Vagina (tissue), 2 donors: ENCODE data around the gene UNC13A. TPM values are rescaled to one million over a fixed set of nuclear protein-coding genes. Genes with fewer than 3 reads are reported as not detected.

Experiments
- DNase-seq, 2 donors: peaks; one replicate each; pipeline ENCODE4 v3.0.0-alpha.2; 2017; ENCODE audit errors: extremely low spot score in 2 of 2
- H3K27ac ChIP-seq: fragments of 200-600 bp; sonication (generic); one replicate; pipeline ENCODE4 v1.5.1; 2019
- H3K27me3 ChIP-seq: fragments of 200-600 bp; sonication (generic); one replicate; pipeline ENCODE4 v1.5.1; 2019
- H3K36me3 ChIP-seq, 2 donors: fragments of 200-600 bp; sonication (generic); one replicate each; pipeline ENCODE4 v1.5.1; 2017 to 2019
- H3K4me1 ChIP-seq: fragments of 200-600 bp; sonication (generic); one replicate; pipeline ENCODE4 v1.5.1; 2019
- H3K4me3 ChIP-seq, 2 donors: fragments of 200-600 bp; sonication (generic); 1 replicate in 1 of 2; 2 replicates in 1 of 2; pipeline ENCODE4 v1.5.1; 2016 to 2019
- H3K9me3 ChIP-seq: fragments of 200-600 bp; sonication (generic); one replicate; pipeline ENCODE4 v1.5.1; 2019
- POLR2A ChIP-seq, 2 donors: fragments of 450-650 bp; IDR thresholded peaks; one replicate each; pipeline ENCODE4 v1.6.1; 2017; ENCODE audit warnings: antibody characterized with exemption in 2 of 2, mild to moderate bottlenecking in 2 of 2, moderate library complexity in 2 of 2
- POLR2AphosphoS5 ChIP-seq, 2 donors: sonication (generic); formaldehyde crosslinking; IDR thresholded peaks; one replicate each; pipeline ENCODE4 v1.9.0; 2017; ENCODE audit warnings: antibody characterized with exemption in 2 of 2, mild to moderate bottlenecking in 2 of 2, low read depth in 1 of 2; ENCODE audit not compliant: insufficient read depth in 1 of 2
- intact Hi-C: fragments of 100-400 bp; cut with DNase I; formaldehyde crosslinking; loops from one replicate; pipeline ENCODE4 v1.15.1; 2023
- total RNA-seq: library from RNA; depleted of rRNA; stranded (reverse); fragments of >200 nt; gene quantifications from one replicate; pipeline ENCODE4 v1.2.3, GENCODE V29; 2016
- TF ChIP-seq, protein P1 (sequence below), 3 experiments: fragments of 450-650 bp in 2 of 3; fragments of 200-600 bp in 1 of 3; sonication (generic) in 1 of 3; IDR thresholded peaks; one replicate each; pipeline ENCODE4 v1.5.1; 2017 to 2019; ENCODE audit warnings: antibody characterized with exemption in 3 of 3, mild to moderate bottlenecking in 2 of 3, moderate library complexity in 2 of 3

The UNC13A gene
- total RNA-seq, 1 donor from 2014 or later, result 0.49 TPM

DNA sequence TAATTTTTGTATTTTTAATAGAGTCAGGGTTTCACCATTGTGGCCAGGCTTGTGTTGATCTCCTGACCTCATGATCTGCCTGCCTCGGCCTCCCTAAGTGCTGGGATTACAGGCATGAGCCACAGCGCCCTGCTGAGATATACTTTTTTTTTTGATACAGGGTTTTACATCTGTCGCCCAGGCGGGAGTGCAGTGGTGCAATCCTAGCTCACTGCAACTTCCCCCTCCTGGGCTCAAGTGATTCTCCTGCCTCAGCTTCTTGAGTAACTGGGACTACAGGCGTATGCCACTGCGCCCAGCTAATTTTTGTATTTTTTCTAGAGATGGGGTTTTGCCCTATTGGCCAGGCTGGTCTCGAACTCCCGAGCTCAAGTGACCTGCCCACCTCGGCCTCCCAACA lies 130.7 kb downstream of the UNC13A start:
- DNase-seq, result no peak
- H3K27me3 ChIP-seq, result no peaks in the 10 kb centered on the region
- peaks cover 0 to 33% of the 10 kb centered on the region in 2 donors for H3K36me3 ChIP-seq
- TF ChIP-seq POLR2A (IDR thresholded peaks at IDR 0.05) (no peak), POLR2AphosphoS5 (IDR thresholded peaks at IDR 0.05; ENCODE audit: insufficient read depth in 1 of 2, low read depth in 1 of 2) (no peak)
- TF ChIP-seq, protein P1, sequence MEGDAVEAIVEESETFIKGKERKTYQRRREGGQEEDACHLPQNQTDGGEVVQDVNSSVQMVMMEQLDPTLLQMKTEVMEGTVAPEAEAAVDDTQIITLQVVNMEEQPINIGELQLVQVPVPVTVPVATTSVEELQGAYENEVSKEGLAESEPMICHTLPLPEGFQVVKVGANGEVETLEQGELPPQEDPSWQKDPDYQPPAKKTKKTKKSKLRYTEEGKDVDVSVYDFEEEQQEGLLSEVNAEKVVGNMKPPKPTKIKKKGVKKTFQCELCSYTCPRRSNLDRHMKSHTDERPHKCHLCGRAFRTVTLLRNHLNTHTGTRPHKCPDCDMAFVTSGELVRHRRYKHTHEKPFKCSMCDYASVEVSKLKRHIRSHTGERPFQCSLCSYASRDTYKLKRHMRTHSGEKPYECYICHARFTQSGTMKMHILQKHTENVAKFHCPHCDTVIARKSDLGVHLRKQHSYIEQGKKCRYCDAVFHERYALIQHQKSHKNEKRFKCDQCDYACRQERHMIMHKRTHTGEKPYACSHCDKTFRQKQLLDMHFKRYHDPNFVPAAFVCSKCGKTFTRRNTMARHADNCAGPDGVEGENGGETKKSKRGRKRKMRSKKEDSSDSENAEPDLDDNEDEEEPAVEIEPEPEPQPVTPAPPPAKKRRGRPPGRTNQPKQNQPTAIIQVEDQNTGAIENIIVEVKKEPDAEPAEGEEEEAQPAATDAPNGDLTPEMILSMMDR (IDR thresholded peaks at IDR 0.05), result no peak
- H3K4me3 ChIP-seq, result no peak overlapping the region
- peaks cover 33% of the 10 kb centered on the region for H3K4me1 ChIP-seq
- H3K9me3 ChIP-seq, result no peaks in the 10 kb centered on the region
- intact Hi-C loops, result no loop called here
- no peak overlapping the region for H3K27ac ChIP-seq

DNA sequence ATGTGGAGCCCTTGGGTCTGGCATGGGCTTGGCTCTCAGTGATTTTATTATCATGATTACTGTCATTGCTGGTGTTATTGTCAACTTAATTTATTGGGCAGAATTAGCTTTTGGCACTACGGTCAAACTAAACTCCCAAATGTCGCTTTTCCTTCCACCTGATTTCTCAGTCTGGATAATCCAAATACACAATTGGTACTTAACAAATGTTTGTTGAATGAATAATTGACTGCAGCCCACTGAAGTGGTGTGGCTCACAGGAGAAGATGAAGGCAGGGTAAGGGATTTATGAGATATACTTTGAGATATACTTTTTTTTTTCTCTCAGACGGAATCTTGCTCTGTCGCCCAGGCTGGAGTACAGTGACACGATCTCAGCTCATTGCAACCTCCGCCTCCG lies 131.2 kb downstream of the UNC13A start:
- H3K27ac ChIP-seq, result no peak overlapping the region
- peaks cover 33% of the 10 kb centered on the region for H3K4me1 ChIP-seq
- H3K36me3 ChIP-seq, result peaks cover 0 to 28% of the 10 kb centered on the region in 2 donors
- TF ChIP-seq POLR2A (IDR thresholded peaks at IDR 0.05), result no peak
- TF ChIP-seq, protein P1 (IDR thresholded peaks at IDR 0.05), result no peak
- no peak for TF ChIP-seq POLR2AphosphoS5 (IDR thresholded peaks at IDR 0.05; ENCODE audit: insufficient read depth in 1 of 2, low read depth in 1 of 2)
- intact Hi-C loops, result no loop called here
- no peaks in the 10 kb centered on the region for H3K9me3 ChIP-seq
- DNase-seq, result no peak
- H3K27me3 ChIP-seq, result no peaks in the 10 kb centered on the region
- H3K4me3 ChIP-seq, result peak overlapping the region; percentile 93 to 95

DNA sequence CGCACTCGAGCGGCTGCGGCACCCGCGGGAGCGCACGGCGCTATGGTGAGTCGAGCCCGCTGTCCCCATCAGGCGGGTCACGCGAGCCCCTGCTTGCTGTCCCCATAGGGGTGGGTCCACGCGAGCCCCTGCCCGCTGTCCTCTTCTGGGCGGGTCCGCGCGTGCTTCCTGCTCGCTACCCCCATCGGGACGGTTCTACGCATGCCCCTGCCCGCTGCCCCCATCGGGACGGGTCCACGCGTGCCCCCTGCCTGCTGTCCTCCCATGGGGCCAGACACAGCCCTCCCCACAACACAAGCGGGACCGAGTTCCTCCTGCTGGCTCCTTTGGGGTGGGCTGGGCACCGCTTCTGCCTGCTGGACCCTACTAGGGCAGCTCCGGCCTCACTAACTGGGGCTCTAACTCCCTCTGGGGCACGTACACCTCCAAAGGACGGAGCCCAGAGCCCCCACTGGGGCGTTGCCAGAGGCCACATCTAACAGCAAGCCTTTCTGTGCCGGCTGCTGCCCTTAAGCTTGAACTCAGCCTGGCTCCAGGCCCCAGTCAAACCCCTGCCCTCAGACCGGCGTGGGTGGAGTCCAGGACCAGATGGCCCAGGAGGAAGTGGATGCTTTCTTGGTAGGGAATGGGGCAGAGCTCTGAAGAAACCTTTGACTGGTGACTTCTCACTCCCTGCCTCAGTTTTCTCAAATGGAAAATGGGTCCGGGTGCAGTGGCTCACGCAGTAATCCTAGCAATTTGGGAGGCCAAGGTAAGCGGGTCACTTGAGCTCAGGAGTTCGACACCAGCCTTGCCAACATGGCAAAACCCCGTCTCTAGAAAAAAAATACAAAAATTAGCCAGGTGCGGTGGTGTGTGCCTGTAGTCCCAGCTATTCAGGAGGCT lies 132.0 kb downstream of the UNC13A start:
- Histone ChIP-seq H3K9me3 (no peaks in the 10 kb centered on the region), H3K36me3 (peaks cover 0 to 22% of the 10 kb centered on the region in 2 donors), H3K4me1 (peaks cover 33% of the 10 kb centered on the region), H3K4me3 (peak overlapping the region; percentile 93 to 95), H3K27me3 (no peaks in the 10 kb centered on the region), H3K27ac (peak overlapping the region; percentile 80)
- DNase-seq, result no peak
- intact Hi-C loops, result no loop called here
- TF ChIP-seq POLR2AphosphoS5 (IDR thresholded peaks at IDR 0.05; ENCODE audit: insufficient read depth in 1 of 2, low read depth in 1 of 2) (peak in 1 of 2 donors; percentile 43), POLR2A (IDR thresholded peaks at IDR 0.05) (no peak)

DNA sequence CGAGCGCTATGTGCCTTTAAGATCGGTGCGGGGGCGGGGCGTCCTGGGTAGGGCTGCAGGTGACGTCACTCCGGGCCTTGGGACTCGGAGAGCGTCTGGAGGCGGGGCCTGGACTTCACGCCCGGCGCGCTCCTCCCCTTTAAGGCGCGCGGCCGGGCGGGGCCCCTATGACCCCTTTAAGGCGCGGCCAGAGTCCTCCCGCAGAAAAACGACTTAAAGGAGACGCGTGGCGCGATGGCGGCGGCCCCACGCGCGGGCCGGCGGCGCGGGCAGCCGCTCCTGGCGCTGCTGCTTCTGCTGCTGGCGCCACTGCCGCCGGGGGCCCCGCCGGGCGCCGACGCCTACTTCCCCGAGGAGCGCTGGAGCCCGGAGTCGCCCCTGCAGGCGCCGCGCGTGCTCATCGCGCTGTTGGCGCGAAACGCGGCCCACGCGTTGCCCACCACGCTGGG lies 132.7 kb downstream of the UNC13A start, which contains the start of gene COLGALT1:
COLGALT1 (plus strand) TSS at position 170 of the 449 bp plus-strand sequence; CDS start at position 235, 65 bp downstream.
- peaks cover 33% of the 10 kb centered on the region for H3K4me1 ChIP-seq
- H3K9me3 ChIP-seq, result no peaks in the 10 kb centered on the region

DNA sequence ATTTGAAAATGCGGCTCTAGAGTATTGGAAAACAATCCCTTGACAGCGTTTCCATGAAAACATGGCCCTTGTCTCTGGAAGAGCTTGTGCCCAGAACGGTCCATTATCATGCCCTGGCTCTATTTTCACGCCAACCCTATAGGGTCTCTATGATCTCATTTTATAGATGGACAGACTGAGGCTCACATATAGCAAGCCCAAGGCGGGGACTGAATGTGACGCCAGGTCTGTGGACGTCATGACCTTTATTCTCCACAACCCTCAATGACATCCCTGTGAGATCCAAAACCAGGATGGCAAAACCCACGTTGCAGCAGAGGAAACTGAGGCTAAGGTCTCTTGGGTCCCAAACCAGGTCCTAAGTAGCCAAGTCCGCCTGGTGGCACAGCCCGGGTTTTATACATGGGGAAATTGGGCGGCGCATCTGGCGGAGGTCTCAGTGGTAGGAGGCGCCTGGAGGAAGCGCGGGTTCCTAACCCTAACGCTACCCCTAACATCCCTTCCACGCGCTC lies 133.1 kb downstream of the UNC13A start:
- Histone ChIP-seq H3K27me3 (no peaks in the 10 kb centered on the region), H3K27ac (peak overlapping the region; percentile 75), H3K4me3 (peak overlapping the region; percentile 93 to 95), H3K36me3 (peaks cover 0 to 11% of the 10 kb centered on the region in 2 donors), H3K9me3 (no peaks in the 10 kb centered on the region), H3K4me1 (peaks cover 33% of the 10 kb centered on the region)
- TF ChIP-seq POLR2A (IDR thresholded peaks at IDR 0.05), result no peak
- peak in 1 of 2 donors; percentile 73 for TF ChIP-seq POLR2AphosphoS5 (IDR thresholded peaks at IDR 0.05; ENCODE audit: insufficient read depth in 1 of 2, low read depth in 1 of 2)
- TF ChIP-seq, protein P1 (IDR thresholded peaks at IDR 0.05), result no peak
- intact Hi-C loops, result no loop called here
- DNase-seq, result no peak

More for the DNA sequence above, 132.7 kb downstream of the UNC13A start, which contains the start of gene COLGALT1:
- DNase-seq, result peak in 1 of 2 donors; percentile 96
- Histone ChIP-seq H3K36me3 (peaks cover 0 to 16% of the 10 kb centered on the region in 2 donors), H3K27me3 (no peaks in the 10 kb centered on the region), H3K4me3 (peak within 1 kb of the TSS; percentile 93 to 95), H3K27ac (peak within 1 kb of the TSS; percentile 80)
- peak in 1 of 2 donors; percentile 48 for TF ChIP-seq POLR2A (IDR thresholded peaks at IDR 0.05)
- TF ChIP-seq, protein P1 (IDR thresholded peaks at IDR 0.05), result no peak
- TF ChIP-seq POLR2AphosphoS5 (IDR thresholded peaks at IDR 0.05; ENCODE audit: insufficient read depth in 1 of 2, low read depth in 1 of 2), result peak in 1 of 2 donors; percentile 73
- intact Hi-C loops, result no loop called here
